ENCODE data around the gene CRYGN.

Gene CRYGN

DNA sequence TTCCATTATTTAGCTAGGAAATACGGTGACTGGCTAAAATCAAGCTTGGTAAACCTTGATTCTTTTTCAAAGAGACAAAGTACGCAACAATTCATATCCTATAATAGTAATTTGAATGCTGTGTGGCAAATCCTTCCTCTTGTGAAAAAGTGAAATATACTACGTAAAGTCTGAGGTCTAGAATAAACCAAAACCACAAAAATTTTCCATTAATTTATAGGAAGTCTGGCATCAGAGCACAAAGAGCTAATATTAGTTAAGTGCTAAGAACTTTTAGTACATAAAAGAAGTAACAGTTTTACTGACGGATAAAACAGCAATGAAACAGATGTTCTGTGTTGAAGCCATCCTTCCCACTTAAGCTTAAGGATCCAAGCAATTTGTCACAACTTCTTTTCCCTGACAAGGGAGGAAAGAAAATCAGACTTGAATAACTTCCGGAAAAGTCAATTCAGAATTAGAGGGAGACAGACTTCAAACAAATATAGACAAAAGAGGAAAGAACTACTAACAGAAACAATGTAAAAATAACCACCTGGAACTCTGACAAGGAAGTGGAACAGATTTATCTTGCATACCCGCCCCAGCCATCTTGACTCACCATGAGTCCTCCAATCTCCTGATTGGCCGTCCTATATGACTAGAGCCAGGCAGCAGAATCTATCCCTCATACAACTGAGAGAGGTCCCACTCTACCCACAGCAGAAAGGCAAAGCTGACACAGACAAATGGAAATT is 45.2 kb upstream of the CRYGN start:
- Histone ChIP-seq H3K27me3 (replicated peaks) (no peaks in the 10 kb centered on the region), H3K4me3 (ENCODE audit: low read depth, low read length) (no peak overlapping the region), H3K27ac (peak overlapping the region; percentile 37), H3K36me3 (replicated peaks) (peaks cover 39% of the 10 kb centered on the region)
- in situ Hi-C loops (cut with HindIII; ENCODE audit: low pct_ligation_motif_present, low sequenced_read_pairs) = no loop called here
- TF ChIP-seq, protein P1, sequence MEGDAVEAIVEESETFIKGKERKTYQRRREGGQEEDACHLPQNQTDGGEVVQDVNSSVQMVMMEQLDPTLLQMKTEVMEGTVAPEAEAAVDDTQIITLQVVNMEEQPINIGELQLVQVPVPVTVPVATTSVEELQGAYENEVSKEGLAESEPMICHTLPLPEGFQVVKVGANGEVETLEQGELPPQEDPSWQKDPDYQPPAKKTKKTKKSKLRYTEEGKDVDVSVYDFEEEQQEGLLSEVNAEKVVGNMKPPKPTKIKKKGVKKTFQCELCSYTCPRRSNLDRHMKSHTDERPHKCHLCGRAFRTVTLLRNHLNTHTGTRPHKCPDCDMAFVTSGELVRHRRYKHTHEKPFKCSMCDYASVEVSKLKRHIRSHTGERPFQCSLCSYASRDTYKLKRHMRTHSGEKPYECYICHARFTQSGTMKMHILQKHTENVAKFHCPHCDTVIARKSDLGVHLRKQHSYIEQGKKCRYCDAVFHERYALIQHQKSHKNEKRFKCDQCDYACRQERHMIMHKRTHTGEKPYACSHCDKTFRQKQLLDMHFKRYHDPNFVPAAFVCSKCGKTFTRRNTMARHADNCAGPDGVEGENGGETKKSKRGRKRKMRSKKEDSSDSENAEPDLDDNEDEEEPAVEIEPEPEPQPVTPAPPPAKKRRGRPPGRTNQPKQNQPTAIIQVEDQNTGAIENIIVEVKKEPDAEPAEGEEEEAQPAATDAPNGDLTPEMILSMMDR (IDR thresholded peaks at IDR 0.05; ENCODE audit: low read depth, low read length, missing control alignments) = no peak
- DNase-seq = peak; percentile 78

DNA sequence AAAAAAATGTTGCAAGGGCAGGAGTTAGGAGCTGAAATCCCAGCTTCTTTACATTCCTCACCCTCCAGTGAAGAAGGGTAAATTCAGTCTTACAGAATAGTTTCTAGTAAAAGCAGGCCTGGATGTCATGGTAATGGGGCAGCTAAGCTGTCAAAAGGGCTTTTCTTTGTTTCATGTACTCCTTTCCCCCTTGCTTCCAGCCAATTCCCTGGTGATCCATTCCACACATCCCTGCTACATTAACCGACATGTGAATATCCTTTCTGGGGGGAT is 43.7 kb upstream of the CRYGN start:
- no peak overlapping the region for H3K4me3 ChIP-seq (ENCODE audit: low read depth, low read length)
- in situ Hi-C loops (cut with HindIII; ENCODE audit: low pct_ligation_motif_present, low sequenced_read_pairs) = no loop called here
- TF ChIP-seq, protein P1 (IDR thresholded peaks at IDR 0.05; ENCODE audit: low read depth, low read length, missing control alignments) = no peak
- no peak for DNase-seq
- H3K36me3 ChIP-seq (replicated peaks) = peaks cover 26% of the 10 kb centered on the region
- H3K27me3 ChIP-seq (replicated peaks) = no peaks in the 10 kb centered on the region
- H3K27ac ChIP-seq = no peak overlapping the region

DNA sequence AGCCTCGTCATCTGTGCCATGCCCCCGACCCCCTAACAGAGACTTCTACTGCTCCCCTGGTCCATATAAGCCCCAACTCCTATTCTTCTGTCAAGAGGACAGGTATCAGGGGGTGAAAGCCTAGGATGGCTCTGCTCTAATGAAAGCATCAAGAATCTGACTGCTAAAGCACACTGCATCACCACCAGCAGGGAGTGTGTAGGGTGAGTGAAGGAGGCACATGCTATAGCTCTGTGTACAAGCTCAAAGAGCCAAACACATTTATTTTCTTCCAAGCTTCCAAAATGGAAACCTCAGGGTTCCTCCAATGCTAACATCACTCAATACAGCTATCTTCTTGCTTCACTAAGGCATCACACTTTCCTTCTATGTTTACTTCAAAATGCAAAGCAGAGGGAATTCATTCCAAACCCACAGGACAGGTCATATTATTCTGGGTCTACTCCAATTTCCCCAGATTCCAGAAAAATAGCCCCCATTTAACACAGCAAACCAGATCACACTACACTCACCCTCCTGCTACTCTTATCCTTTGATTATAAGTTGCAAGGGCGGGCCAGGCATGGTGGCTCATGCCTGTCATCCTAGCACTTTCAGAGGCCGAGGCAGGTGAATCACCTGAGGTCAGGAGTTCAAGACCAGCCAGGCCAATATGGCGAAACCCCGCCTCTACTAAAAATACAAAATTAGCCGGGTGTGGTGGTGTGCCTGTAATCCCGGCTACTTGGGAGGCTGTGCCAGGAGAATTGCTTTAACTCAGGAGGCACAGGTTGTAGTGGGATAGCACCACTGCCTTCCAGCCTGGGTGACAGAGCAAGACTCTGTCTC is 43.2 kb upstream of the CRYGN start:
- Histone ChIP-seq H3K4me3 (ENCODE audit: low read depth, low read length) (no peak overlapping the region), H3K36me3 (replicated peaks) (peaks cover 23% of the 10 kb centered on the region), H3K27ac (no peak overlapping the region), H3K27me3 (replicated peaks) (no peaks in the 10 kb centered on the region)
- no peak for DNase-seq
- TF ChIP-seq, protein P1 (IDR thresholded peaks at IDR 0.05; ENCODE audit: low read depth, low read length, missing control alignments) = no peak
- in situ Hi-C loops (cut with HindIII; ENCODE audit: low pct_ligation_motif_present, low sequenced_read_pairs) = no loop called here

DNA sequence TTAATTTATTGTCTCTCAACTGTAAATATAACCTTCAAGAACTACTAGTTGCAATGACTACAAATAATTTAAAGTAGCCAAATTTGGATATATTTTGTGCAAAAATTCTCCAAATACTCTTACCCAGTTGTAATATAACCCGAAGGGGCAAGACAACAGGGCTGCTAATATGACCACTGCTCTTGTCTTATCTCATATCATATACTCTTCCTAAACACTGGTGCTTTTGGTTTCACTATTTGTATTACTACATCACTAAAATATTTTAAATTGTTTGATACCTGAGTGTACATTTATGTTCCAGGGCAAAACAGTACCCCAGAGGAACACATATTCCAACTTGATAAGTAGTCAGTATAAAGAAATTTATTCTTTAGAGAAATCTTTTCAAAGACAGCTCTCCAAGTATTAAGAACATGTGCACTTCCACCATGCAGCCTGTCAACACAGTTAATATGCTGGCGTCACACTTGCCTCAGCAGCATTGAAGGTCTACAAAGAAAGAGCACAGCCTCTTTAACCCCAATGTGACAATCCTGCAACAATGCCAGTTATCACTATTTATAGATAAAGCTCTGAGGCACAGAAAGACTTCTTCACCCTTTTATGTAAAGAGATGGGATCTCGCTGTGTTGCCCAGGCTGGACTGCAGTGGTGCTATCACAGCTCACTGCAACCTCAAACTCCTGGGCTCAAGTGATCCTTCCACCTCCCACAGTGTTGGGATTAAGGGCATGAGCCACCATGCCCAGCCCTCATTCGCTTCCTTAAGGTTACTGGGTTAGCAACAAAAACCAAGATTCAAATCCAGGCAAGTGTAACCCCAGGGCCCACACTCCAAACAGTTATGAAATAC is 41.9 kb upstream of the CRYGN start:
- H3K36me3 ChIP-seq (replicated peaks) = peaks cover 26% of the 10 kb centered on the region
- TF ChIP-seq, protein P1 (IDR thresholded peaks at IDR 0.05; ENCODE audit: low read depth, low read length, missing control alignments) = no peak
- in situ Hi-C loops (cut with HindIII; ENCODE audit: low pct_ligation_motif_present, low sequenced_read_pairs) = no loop called here
- DNase-seq = no peak
- no peak overlapping the region for H3K4me3 ChIP-seq (ENCODE audit: low read depth, low read length)
- H3K27ac ChIP-seq = no peak overlapping the region
- H3K27me3 ChIP-seq (replicated peaks) = no peaks in the 10 kb centered on the region

DNA sequence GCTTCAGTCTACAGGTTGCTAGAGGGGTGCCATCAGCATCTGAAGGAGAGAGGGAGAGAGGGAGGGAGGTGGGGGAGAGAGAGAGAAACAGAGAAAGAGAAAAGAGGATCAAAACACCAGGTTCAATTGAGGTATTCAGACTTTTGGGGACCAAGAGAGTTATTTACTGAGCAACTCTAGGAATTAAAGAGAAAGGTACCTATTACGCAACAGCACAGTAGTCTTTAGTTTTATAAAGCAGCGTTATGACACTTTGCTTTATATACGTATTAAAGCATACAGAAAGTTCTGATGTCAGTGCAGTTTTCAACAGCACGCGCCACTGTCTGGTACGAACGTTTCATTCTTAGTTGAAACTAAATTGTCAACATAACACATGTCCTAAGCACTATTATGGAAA is 37.9 kb upstream of the CRYGN start:
- TF ChIP-seq, protein P1 (IDR thresholded peaks at IDR 0.05; ENCODE audit: low read depth, low read length, missing control alignments) = no peak
- H3K27ac ChIP-seq = no peak overlapping the region
- no peak for DNase-seq
- peaks cover 16% of the 10 kb centered on the region for H3K36me3 ChIP-seq (replicated peaks)
- H3K27me3 ChIP-seq (replicated peaks) = no peaks in the 10 kb centered on the region
- in situ Hi-C loops (cut with HindIII; ENCODE audit: low pct_ligation_motif_present, low sequenced_read_pairs) = no loop called here
- no peak overlapping the region for H3K4me3 ChIP-seq (ENCODE audit: low read depth, low read length)

Measured in brain microvascular endothelial cell (primary cell).